HK-2 (cell line): ENCODE data around the gene GNA12.
"Not testable (repeated sequence)": the region's sequence is repeated elsewhere in the genome, so short reads cannot be mapped to it uniquely, and the experiment has no call there.

Experiments
- DNase-seq: peaks from one replicate; pipeline ENCODE4 v3.0.0-alpha.2; 2018; ENCODE audit not compliant: unreplicated experiment

GNA12 gene

DNA sequence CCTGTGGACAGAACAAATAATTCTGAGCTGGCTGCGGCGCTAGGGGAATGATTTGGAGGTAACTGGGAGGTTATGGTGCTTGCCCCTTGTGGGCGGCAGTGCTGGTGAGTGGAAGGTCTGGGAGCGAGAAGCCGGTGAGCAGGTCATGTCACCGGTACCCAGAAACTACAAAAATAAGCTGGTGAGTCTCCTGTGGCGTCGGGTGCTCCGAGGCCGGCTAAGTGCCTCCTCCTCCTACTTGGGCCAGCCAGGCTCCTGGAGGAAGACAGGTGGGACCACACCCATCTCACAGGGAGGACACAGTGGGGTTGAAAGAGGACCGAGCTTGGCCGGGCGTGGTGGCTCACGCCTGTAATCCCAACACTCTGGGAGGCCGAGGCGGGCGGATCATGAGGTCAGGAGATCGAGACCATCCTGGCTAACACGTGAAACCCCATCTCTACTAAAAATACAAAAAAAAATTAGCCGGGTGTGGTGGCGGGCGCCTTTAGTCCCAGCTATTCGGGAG lies 152.1 kb downstream of the GNA12 start:
- not testable (repeated sequence) for DNase-seq

DNA sequence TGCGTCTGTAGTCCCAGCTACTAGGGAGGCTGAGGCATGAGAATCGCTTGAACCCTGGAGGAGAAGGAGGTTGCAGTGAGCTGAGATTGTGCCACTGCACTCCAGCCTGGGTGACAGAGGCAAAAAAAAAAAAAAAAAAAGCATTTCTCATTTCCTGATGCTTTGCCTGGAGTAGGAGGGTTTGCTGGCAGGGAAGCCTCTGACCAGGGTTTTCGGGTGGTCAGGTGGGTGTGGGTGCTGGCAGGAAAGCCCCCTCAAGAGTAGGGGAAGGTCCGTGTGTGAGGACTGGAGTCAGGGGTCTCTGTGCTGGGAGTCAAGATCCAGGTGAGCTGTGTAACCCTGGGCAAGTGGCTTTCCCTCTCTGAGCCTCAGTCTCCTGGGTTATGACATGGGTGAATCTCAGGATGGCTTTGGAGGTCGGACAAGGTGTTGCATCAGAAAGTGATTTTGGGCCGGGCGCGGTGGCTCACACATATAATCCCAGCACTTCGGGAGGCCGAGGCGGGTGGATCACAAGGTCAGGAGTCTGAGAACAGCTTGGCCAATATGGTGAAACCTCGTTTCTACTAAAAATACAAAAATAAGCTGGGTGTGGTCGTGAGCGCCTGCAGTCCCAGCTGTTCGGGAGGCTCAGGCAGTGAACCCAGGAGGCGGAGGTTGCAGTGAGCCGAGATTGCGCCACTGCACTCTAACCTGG lies 152.9 kb downstream of the GNA12 start:
- no peak for DNase-seq

DNA sequence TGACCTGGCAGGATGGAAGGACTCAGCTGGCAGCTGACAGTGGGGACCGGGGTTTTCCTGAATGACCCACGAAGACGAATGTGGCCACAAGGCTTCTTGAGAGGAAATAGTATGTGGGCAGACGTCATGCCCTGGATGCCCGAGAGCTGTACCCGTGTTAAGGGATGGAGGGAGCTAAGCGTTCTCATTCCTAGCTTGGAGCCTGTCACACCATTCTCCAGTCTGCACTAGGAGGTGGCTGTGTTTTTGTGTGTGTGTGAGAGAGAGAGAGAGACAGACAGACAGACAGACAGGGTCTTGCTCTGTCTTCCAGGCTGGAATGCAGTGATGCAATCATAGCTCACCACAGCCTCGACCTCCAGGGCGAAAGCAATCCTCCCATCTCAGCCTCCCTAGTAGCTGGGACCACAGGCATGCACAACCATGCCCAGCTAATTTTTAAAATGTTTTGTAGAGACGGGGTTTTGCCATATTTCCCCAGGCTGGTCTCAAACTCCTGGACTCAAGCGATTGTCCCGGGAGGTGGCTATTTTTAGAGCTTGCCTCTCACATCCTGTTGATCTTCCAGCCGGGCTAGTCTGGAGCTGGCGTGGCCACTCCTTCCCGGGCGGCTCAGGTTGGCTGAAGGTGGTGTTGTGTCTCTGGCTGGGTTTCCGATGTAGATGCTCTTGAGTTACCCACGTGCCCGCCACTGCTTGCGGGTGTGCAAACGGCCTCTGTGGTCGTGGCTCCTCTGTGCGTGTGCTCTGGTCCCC lies 154.0 kb downstream of the GNA12 start:
- peak; percentile 64 for DNase-seq

DNA sequence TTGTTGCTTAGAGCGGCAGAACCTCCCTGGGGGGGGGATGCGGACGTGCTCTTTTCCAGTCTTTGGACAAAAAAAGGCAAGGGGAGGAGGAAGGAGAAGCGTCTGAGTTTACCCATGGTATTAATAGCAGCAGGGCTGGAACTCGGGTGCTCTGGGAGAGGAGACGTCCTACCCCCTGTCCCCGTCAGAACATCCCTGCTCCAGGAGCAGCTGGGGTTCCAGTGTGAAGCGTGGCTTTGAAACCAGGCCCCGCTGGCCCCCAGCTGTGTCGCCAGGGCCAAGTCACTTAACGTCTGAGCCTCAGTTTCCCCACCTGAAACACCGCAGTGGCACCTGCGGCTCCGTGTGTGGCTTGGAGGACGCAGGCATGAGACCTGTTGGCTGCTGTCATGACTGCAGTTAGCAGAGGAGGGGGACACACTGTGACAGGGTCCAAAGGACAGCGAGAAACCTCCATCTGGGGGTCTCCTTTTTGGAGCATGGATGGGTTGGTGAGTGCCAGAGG lies 154.7 kb downstream of the GNA12 start:
- DNase-seq, result no peak

DNA sequence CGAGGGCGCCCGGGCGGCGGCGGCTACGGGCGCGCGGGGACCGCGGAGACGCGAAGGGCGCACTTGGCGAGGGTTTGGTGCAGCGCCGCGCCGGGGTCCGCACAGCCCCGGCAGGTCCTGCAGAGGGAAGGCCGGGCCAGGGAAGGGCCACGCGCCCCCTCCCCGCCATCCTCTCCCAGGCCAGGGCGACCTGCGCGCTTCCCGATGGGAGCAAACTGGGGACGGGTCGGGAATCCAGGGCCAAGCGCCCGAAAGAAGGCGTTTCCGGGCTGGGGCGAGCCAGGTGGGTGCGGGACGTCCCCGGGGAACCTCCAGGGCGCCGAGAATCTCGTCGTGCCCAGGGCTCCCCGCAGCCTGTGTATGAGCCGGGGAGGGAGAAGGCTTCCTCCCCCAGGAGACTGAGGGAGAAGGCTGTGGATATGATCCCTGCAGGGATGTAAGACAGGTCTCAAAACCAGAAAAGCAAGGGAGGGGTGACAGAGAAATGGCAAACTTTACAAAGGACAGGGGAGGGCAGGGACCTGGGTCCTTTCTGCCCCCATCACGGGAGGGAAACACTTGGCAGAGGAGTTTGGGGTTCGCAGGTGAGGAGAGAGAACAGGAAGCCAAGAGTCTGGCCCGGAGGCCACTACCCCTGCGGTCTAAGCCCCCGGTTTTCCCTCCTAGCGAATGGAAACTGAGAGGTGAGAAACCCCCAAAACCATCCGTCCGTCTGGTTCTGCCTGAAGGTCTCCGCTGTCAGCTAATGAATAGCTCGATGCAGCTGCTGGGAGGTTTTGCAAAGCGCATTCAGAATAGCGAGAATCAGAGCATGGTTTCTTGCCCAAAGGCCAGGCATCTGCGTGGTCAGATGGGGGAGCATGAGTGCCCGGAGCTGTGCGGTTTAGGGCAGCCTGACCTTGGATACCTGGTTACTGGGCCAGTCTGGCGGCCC lies 155.4 kb downstream of the GNA12 start:
- DNase-seq, result peak; percentile 66

DNA sequence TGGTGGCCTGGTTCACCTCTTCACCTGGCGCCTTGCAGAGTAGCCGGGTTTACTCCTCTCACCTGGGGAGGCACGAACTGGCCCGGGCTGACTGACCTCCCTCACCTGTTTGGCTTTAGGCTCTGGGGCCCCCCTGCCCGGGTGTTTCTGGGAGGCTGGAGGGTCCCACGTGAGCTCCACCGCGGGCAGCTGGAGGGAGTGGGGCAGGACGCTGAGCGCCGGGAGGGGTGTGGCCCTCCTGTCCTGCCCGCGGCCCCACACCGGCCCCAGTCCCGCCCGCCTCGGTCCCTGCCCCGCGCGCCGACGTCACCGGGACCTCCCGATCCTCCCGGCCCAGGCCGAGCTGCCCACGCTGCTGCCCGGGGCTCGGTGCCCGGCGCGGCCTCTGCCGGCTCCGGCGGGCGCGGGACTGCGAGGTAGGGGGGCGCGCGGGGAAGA lies 156.2 kb downstream of the GNA12 start, which contains the start of gene AMZ1:
Gene AMZ1, plus strand, starts transcription at position 322 of the 438 bp plus-strand sequence. CDS start 12,250 bp downstream, outside the sequence.
- peak; percentile 73 for DNase-seq

DNA sequence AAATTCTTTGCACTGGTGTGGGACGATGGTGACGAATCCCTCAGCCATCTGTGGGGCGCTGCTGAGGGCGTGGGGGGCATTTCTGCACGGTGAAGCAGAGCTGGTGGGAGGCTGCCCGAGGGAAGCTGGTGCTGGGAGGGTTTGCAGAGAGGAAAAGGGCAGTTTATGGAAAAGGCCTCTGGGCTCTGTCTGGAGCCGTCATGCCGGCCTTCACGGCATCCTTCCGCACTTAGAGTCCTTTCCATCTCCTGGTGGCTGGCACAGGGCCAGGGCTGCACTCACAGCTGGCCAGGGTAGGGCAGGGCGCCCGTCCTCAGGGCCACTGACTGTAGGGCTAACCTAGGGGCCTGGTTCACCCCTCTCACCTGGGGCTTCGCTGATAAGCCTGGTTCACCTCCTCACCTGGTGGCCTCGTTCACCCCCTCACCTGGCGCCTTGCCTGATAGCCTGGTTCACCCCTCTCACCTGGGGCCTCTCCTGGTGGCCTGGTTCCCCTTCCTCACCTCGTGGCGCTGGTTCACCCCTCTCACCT lies 156.7 kb downstream of the GNA12 start:
- DNase-seq, result peak; percentile 87

DNA sequence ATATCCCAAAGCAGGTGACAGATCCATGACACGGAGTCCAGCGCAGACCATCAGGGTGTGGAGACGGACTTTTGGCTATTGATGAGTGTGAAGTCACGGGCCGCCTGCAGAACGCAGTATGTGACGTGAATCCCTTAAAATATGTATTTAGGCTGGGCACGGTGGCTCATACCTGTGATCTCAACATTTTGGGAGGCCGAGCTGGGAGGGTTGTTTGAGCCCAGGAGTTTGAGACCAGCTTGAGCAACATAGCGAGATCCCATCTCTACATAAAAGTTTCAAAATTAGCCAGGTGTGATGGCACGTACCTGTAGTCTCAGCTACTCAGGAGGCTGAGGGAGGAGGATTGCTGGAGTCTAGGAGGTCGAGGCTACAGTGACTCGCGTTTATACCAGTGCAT lies 158.0 kb downstream of the GNA12 start:
- DNase-seq, result no peak

DNA sequence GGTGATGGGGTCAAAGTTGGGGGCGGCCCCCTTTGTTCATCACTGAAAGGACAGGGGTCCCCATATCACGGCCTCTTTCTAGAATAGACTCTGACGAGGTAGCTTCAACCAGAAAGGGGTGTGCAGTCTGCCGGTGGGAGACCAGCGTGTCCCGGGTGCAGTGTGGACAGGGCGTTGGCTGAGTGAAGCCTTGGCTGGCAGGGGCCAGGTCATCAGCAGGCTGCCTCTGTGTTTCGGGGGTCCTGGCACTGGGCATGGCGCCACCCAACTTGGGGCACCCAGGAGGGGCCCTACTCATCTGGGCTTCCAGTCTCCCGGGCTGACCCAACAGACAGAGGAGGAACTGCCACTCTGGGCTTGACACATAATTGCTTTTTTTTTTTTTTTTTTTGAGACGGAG lies 159.6 kb downstream of the GNA12 start:
- no peak for DNase-seq

DNA sequence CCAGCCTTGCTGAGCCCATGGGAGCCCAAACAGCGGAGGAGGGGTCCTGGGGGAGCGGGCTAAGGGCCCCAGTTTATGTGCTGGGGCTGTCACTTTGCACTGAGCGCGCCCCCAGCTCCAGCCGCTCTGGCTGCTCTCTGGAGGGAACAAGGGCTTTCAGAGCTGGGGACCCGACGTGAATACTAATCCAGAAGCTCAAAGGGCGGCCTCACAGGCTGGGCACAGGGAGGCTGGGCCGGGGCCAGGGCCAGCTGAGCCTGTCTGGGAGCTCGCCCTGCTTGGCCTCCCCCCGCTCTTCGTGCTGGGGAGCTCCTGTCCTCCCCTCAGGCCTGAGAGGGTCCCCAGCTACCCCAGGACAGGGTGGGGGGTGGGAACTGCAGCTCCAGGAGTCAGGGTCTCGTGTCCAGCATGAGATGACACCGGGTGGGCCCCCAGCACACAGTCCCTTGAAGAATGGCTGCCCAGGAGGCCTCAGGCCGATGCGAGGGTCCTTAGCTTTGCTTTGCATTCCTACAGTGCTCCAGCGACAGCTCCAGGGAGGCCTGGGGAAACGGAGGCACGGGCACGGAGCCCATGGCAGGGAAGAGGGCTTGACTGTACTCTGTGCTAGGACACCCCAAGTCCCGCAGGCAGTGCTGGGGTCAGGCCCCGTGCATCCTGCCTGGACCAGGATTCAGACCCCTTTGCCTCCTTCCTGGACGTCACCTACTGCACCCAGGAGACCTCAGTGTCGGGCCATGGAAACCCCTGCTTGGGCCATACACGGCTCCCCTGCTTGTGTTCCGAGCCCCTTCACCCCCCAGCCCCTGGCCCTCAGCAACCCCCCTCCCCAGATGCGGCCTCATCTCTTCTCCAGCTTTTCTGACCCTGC lies 161.9 kb downstream of the GNA12 start:
- no peak for DNase-seq

DNA sequence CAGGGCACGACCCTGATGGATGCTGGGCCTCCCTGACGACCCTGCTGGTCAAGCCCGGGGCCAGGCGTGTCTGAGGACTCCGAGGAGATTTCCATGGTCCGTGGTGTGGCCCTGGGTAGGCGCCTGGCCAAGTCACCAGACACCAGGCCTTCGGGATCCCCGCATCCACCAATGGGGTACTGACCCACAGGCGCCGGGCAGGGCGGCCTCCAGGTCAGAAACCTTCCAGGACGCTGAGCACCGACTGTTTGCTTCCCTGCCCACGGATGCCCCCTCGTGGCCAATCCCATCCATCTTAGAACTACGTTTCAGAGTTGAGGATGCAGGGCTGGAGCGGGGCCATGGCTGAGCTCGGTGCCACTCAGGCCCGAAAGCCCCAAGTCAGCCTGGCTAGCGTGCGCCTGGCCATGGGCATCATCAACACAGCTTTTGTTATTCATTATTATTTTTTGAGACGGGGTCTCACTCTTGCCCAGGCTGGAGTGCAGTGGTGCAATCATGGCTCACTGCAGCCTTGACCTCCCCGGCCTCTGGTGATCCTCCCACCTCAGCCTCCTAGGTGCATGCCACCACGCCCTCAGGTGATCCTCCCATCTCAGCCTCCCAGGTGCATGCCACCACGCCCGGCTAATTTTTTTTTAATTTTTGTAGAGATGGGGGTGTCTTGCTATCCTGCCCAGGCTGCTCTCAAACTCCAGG lies 163.2 kb downstream of the GNA12 start:
- peak; percentile 84 for DNase-seq

DNA sequence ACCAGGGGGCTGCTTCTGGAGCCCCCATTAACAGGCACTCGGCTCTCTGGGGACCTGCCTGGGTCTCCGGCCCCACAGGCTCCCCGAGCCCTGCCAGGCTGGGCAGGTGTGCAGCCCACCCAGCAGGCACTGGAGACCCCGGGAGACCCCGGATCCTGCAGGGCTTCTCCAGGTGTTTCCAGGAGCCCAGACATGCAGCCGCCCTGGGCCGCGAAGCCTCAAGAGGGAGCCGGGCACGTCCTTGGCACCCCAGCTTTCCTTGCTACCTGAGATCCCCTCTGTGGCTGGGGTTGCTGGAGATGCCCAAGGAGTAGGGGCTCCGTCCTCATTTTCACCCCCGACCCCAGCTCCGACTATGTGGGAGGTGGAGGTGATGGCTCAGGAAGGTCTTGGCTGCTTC lies 163.9 kb downstream of the GNA12 start:
- DNase-seq, result no peak

DNA sequence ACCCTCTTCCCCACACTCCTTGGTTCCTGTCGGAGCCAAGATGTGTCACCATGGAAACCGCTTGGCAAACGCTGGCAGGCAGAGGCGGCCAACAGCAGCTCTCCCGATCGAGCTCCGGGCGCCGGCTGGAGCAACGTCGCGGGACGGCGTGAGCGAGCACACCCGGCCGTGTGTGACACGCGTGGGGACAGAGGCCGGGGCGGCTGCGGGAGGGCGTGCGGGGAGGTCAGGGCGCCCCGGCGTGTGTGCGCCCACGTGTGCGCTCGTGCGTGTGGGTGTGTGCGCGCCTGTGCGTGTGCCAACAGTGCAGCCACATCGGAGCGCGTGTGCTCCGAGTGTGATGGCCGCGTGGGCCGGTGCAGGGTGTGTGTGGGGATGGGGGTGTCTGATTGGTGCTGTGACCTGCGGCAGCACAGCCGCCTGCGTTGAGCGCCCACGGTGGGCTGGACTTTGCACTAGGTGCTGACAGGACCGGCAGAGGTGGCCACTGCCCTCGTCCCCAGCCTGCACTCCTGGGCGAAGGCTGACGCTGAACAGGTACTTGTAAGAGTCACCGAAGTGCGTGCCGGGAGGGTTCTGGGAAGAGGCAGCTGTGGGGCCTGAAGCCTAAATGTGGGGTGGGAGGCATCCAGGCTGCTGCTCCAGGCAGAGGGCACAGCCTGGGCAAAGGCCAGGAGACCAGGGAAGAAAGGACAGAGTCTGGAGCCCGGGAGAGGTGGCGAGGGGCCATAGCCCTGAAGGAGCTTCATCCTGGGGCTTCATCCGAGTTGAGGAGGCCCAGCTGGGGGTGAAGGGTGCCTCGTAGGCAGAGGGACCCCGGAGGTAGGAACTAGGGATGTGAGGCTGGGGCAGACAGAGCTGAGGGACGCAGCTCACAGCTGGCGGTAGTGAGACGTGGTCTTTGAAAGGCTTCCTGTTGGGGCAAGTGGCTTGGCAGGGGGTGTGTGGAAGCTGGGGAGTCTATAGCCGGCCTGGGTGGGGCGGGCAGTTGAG lies 164.7 kb downstream of the GNA12 start:
- not testable (repeated sequence) for DNase-seq

DNA sequence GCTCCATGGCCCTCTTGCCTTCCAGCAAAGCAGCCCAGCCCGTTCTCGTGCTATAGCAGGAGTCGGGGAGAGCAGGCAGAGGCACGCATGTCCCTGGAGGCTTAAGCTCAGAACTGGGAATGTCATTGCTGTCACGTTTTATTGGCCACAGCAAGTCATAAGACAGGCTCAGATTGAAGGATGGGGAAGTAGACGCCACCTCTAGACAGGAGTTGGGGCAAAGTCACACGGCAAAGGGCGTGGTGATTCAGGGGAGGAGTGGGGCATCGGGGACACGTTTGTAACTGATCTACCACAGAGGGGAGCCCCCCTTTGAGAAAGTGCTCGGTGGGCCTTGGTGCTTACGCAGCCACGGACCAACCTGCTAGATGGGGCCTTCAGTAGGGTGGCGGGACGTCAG lies 165.7 kb downstream of the GNA12 start:
- not testable (repeated sequence) for DNase-seq
